T-helper 1 cell treated with Interleukin-12 subunit alpha and Interleukin-12 subunit beta and Interleukin-4 antibody, amounts not matched to agents 30 ng/mL and 1 ng/mL, for 36 hours (primary cell): ENCODE results near the gene ZNF578. TPM values are rescaled to one million over a fixed set of nuclear protein-coding genes. Genes with fewer than 3 reads are reported as not detected.
"Not testable (repeated sequence)": the region's sequence is repeated elsewhere in the genome, so short reads cannot be mapped to it uniquely, and the experiment has no call there.

Experiments
- intact Hi-C: fragments of 100-400 bp; cut with micrococcal nuclease; formaldehyde crosslinking; loops from one replicate; pipeline ENCODE4 v1.15.1; 2024
- total RNA-seq: library from RNA; stranded (reverse); gene quantifications from 2 replicates; pipeline ENCODE4 v1.2.3, GENCODE V29; 2022

The ZNF578 gene
- total RNA-seq = 0.22 and 0.37 TPM in 2 replicates

DNA sequence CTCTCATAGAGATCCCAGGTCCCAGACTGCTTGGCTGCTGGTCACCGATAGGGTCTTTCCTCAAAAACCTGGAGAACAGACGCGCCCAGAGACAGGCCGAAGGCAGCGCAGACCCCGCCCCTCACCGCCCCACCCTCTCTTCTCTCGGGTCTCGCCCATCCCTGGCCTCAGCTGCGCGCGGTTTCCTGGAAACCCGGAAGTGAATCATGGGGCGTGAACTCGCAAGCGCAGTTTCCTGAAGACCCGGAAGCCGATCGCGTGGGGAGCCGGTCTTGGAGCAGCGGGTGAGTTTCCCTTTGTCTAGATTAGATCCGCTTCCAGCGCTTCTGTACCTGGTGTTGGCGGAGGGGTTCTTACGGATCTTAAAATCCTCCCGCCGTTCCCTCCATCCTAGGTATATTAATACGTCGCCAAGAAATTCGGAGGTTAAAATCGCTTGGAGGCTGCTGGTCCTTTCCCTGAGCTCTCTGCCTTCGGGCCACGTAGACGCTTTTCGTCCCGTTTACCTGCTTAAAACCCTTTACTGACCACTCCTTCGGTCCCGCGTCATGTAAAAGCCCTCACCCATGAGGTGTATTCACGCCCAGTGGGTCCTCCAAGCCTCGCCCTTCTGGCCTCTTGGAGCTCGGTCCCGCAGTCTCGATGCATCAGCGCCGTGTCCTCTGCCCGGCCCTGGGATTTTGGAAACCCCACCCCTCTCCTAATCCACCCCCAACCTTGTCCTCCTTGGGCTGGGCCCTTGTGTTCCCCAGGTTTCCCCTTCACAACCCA lies at the start of gene ZNF578:
ZNF578 (plus strand) TSS at position 230 of the 771 bp plus-strand sequence. CDS start 48,293 bp downstream, outside the sequence.
- intact Hi-C loops = no loop called here

DNA sequence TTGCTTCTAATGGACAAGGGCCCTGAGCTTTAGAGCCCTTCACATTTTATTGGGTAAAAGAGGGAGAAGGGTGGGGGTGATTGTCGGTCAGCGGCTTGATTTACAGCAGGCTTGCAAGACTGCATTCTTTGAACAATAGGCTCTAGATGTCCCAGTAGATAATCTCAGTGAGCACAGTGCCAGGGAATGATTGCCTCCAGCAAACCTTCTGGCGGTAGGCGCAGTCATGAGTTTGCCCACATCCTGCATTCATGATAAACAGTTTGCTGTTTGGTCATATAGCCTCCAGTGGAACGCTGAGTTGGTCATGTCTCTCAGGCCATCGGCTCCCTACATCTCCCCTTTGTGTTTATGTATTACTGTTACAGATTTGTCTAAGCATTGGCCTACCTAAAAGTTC lies 43.1 kb upstream of the ZNF578 start:
- intact Hi-C loops = no loop called here

DNA sequence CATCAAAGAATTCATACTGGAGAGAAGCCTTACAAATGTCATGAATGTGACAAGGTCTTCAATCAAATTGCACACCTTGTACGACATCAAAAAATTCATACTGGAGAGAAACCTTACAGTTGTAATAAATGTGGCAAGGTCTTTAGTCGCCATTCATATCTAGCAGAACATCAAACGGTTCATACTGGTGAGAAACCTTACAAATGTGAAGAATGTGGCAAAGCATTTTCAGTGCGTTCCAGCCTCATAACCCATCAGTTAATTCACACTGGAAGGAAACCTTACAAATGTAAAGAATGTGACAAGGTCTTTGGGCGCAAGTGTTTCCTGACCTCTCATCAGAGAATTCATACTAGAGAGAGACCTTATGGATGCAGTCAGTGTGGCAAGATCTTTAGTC lies 37.6 kb upstream of the ZNF578 start:
- intact Hi-C loops = no loop called here

GRCh38 chr19:52428937-52429336 lies 24.4 kb upstream of the ZNF578 start, which contains the start of gene ZNF534:
Gene ZNF534, plus strand, starts transcription at chr19:52429148. Its CDS starts 2,327 bp downstream, at chr19:52431475.
- intact Hi-C loops = no loop called here

DNA sequence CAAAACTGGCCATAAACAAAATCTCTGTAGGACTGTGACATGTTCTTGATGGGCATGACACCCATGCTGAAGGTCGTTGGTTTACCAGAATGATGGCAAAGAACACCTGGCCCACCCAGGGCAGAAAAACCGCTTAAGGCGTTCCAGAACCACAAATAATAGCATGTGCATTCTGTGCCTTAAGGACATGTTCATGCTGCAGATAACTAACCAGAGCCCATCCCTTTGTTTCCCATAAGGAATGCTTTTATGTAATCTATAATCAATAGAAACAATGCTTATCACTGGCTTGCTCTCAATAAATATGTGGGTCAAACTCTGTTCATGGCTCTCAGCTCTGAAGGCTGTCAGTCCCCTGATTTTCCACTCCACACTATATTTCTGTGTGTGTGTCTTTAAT lies 11.2 kb upstream of the ZNF578 start:
- intact Hi-C loops = no loop called here

DNA sequence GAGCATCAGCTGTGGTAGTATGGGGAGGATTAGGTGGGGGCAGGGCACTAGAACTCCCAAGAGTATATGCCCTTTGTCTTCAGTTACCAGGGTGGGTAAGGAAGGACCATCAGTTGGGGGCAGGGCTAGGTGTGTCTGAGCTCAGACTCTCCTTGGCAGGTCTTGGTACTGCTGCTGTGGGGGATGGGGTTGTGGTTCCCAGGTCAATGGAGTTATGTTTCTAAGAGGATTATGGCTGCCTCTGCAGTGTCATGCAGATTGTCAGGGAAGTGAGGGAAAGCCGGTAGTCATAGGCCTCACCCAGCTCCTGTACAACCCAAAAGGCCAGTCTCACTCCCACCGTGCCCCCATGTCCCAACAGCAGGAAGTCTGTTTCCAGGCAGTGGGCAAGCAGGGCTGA lies 8.8 kb upstream of the ZNF578 start:
- intact Hi-C loops = no loop called here

DNA sequence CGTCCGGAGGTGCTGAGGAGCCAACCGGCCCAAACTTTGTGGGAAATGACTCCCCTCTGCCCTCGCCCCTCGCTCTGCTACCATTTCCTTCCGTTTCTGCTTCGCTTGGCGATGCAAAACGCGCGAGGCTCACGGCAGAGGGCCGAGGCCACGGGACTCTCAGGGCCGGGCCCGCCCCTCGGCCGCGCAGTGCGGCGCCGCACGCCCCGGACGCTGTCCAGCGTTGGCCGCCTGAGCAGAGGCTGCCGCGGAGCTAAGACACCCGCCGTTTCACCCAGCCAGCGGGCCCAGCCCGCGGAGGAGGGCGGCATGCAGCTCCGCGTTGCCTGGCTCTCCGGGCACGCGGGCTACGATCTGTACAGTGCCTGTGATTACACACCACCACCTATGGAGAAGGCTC lies 2.1 kb upstream of the ZNF578 start:
- intact Hi-C loops = no loop called here

DNA sequence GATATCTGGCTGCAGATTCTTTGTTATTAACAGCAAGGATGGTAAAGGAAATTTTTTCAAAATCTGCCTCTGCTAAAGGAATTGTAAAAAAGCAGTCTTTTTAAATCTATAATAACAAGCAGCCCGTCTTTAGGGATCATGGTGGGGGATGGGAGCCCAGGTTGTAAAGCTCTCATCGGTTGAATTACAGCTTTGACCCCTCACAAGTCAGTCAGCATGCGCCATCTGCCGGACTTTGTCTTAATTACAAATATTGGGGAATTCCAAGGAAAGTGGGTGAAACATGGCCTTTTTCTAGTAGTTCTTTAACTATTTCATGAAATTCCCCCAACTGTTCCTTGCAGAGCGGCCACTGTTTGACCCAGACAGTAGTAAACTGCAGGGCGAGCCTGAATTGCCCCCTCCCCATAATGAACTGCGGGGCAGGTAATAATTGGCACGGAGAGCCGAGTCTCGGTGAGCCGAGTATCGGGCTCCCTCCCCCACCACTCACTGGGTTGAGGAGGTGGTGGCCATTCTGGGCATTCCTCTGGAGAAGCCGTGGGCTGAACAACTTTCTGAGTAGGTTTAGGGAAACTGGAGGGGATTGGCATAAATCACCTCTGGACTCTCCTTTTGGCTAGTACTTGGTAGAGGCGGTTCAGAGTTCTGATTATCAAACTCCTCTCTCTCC lies 11.6 kb downstream of the ZNF578 start:
- intact Hi-C loops = no loop called here

DNA sequence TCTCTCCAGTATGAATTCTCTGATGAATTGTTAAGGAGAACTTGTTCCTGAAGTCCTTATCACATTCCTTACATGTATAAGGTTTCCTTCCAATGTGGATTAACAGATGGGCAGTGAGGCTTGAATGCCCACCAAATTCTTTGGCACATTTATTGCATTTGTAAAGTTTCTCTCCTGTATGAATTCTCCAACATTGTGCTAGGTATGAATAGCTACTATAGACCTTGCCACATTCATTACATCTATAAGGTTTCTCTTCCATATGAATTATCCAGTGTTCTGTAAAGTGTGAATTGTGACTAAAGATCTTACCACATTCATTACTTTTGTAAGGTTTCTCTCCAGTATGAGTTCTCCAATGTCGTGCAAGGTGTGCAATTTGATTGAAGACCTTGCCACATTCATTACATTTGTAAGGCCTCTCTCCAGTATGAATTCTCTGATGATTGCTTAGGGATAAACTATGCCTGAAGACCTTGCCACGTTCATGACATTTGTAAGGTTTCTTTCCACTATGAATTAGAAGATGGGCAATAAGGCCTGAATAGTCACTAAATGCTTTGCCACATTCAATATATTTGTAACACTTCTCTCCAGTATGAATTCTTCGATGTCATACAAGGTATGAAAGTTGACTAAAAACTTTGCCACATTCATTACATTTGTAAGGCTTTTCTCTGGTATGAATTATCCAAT lies 20.4 kb downstream of the ZNF578 start:
- intact Hi-C loops = no loop called here

DNA sequence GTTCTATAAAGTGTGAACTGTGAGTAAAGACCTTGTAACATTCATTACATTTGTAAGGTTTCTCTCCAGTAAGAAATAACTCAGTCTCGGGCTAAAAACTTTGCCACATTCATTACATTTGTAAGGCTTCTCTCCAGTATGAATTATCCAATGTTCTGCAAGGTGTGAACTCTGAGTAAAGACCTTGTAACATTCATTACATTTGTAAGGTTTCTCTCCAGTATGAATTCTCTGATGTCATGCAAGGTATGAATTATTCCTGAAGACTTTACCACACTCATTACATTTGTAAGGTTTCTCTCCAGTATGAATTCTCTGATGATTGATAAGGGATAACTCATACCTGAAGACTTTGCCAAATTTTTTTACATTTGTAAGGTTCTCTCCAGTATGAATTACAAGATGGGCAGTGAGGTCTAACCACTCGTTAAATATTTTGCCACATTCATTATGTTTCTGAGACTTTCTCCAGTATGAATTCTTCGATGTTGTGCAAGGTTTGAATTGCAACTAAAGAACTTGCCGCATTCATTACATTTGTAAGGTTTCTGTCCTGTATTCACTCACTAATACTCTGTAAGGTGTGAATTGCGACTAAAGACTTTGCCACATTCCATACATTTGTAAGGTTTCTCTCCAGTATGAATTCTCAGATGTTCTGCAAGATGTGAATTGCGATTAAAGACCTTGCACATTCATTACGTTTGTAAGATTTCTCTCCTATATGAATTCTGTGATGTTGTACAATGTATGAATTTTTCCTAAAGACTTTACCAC lies 21.2 kb downstream of the ZNF578 start:
- intact Hi-C loops = no loop called here

- intact Hi-C loops = not testable (repeated sequence)
These were observed 30.9 kb downstream of the ZNF578 start for GRCh38 chr19:52484111-52484743.

- intact Hi-C loops = not testable (repeated sequence)
These were observed 31.7 kb downstream of the ZNF578 start for GRCh38 chr19:52485064-52485463.

DNA sequence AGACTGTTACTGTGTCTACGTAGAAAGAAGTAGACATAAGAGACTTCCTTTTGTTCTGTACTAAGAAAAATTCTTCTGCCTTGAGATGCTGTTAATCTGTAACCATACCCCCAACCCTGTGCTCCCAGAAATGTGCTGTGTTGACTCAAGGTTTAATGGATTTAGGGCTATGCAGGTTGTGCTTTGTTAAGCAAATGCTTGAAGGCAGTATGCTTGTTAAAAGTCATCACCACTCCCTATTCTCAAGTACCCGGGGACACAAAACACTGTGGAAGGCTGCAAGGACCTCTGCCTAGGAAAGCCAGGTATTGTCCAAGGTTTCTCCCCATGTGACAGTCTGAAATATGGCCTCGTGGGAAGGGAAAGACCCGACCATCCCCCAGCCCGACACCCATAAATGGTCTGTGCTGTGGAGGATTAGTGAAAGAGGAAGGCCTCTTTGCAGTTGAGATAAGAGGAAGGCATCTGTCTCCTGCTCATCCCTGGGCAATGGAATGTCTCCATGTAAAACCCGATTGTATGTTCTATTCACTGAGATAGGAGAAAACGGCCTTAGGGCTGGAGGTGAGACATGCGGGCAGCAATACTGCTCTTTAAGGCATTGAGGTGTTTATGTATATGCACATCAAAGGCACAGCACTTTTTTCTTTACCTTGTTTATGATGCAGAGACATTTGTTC lies 32.3 kb downstream of the ZNF578 start:
- intact Hi-C loops = not testable (repeated sequence)

GRCh38 chr19:52492201-52492993 lies 39.0 kb downstream of the ZNF578 start:
- intact Hi-C loops = no loop called here

DNA sequence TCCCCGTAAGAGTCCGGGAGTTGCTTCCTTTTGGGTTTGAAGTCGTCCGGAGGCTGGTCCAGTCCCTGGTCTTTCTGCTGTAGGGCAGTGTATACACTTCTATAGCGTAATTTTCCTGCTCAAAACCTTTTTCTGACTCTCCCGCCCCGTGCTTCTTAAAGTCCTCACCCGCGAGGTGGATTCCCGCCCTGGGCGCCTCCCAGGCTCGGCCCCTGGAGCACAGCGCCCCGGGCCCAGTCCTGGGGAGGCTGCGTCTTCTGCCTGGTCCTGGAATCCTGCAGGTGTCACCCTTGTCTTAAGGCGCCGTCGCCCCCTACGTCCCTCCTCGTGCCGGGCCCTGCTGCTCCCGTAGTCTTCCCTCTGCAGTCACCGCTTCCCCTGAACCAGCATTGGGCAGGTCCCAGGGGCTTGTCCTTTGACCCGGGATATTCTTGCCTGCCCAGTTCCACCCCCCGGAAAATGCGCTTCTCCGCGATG lies 39.7 kb downstream of the ZNF578 start:
- intact Hi-C loops = no loop called here

DNA sequence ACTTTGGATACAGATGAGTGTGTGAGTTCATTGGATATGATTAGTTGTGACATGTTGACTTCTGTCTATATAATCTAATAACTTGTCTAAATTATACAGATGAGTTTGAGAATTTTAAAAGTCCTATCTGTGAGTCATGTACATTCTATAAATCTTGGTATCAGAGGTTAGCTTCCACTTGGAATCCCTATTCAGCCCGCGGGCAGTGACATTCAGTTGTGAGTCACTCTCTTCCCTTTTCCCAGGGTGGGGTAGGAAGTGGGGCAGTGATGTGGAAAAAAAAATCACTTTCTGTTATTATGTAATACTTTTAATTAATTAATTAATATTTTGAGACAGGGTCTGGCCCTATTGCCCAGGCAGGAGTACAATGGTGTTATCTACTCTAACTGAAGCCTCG lies 41.2 kb downstream of the ZNF578 start:
- intact Hi-C loops = no loop called here

DNA sequence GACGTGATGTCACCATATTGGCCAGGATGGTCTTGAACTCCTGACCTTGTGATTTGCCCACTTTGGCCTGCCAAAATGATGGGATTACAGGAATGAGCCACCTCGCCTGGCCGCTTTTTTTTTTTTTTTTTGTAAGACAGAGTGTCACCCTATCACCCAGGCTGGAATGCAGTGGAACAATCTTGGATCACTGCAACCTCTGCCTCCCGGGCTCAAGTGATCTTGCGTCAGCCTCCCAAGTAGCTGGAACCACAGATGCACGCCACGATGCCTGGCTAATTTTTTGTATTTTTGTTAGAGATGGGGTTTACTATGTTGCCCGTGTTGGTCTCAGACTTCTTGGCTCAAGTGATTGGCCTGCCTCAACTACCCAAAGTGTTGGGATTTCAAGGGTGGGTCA lies 45.2 kb downstream of the ZNF578 start:
- intact Hi-C loops = no loop called here

- intact Hi-C loops = not testable (repeated sequence)
These were observed 47.1 kb downstream of the ZNF578 start for GRCh38 chr19:52500474-52500873.

DNA sequence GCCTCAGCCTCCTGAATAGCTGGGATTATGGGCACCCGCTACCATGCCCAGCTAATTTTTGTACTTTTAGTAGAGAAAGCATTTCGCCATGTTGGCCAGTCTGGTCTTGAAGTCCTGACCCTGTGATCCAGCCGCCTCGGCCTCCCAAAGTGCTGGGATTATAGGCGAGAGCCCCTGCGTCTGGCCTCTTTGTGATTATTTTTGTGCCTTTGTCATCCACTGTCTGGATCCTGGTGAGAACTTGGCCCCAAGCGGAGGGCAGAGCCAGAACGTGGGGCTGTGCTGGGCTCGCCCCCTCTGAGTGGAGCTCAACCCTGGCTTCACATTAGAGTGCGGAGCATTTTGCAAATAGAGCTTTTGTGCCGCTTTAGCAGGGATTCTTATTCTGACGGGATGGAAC lies 47.6 kb downstream of the ZNF578 start:
- intact Hi-C loops = not testable (repeated sequence)
